A673 (cell line): ENCODE results near the gene ELF3. TPM values are rescaled to one million over a fixed set of nuclear protein-coding genes. Genes with fewer than 3 reads are reported as not detected.

Source experiments
- BruUV-seq: library from RNA; stranded (reverse); fragments of 400-500 nt; replicated peaks from 2 replicates; lab custom pipeline; 2021; lab: Mats Ljungman, UMichigan
- CTCF ChIA-PET: fragments of 300-600 bp; sonication (Branson Sonifier 250); formaldehyde crosslinking; loops from one replicate; lab custom pipeline; 2022; ENCODE audit warnings: antibody characterized with exemption; lab: Charles Lee
- POLR2A ChIA-PET: fragments of 300-600 bp; sonication (Branson Sonifier 250); formaldehyde crosslinking; loops from one replicate; lab custom pipeline; 2022; ENCODE audit warnings: antibody characterized with exemption; ENCODE audit not compliant: low non-redundant PET; lab: Charles Lee
- DNase-seq: peaks from one replicate; pipeline ENCODE4 v3.0.0-alpha.2; 2015; ENCODE audit warnings: low spot score
- H3K27ac ChIP-seq: fragments of 200-600 bp; sonication (generic); 2 replicates; pipeline ENCODE4 v1.5.1; 2016; ENCODE audit warnings: mixed run types, low read depth, mild to moderate bottlenecking, mixed read lengths, antibody characterized with exemption, low read length; ENCODE audit not compliant: poor library complexity, severe bottlenecking
- H3K27me3 ChIP-seq: fragments of 200-600 bp; sonication (generic); replicated peaks from 2 replicates; pipeline ENCODE4 v1.6.1; 2017; ENCODE audit warnings: mixed run types, low read depth, mild to moderate bottlenecking, mixed read lengths, antibody characterized with exemption, low read length; ENCODE audit not compliant: insufficient read depth, poor library complexity
- H3K36me3 ChIP-seq: fragments of 200-600 bp; sonication (generic); 2 replicates; pipeline ENCODE4 v1.6.1; 2016; ENCODE audit warnings: mixed run types, mild to moderate bottlenecking, mixed read lengths, antibody characterized with exemption, low read length; ENCODE audit not compliant: insufficient read depth, poor library complexity, severe bottlenecking
- H3K4me1 ChIP-seq: fragments of 200-600 bp; sonication (generic); 2 replicates; pipeline ENCODE4 v1.6.1; 2017; ENCODE audit warnings: mixed run types, mild to moderate bottlenecking, mixed read lengths, antibody characterized with exemption, low read length; ENCODE audit not compliant: insufficient read depth, poor library complexity, severe bottlenecking
- H3K4me3 ChIP-seq: fragments of 200-600 bp; sonication (generic); 2 replicates; pipeline ENCODE4 v1.5.1; 2016; ENCODE audit warnings: low read depth, mixed run types, mild to moderate bottlenecking, mixed read lengths, low read length; ENCODE audit not compliant: poor library complexity, severe bottlenecking
- H3K9me3 ChIP-seq: fragments of 200-600 bp; sonication (generic); 2 replicates; pipeline ENCODE4 v1.6.1; 2016; ENCODE audit warnings: mixed run types, low read depth, mild to moderate bottlenecking, mixed read lengths, antibody characterized with exemption, low read length; ENCODE audit not compliant: poor library complexity, severe bottlenecking
- EZH2 ChIP-seq: fragments of 200-600 bp; sonication (generic); IDR thresholded peaks from 2 replicates; pipeline ENCODE4 v1.6.1; 2017; ENCODE audit warnings: borderline replicate concordance, low read depth, mild to moderate bottlenecking, mixed read lengths, antibody characterized with exemption, low read length; ENCODE audit not compliant: poor library complexity, severe bottlenecking
- intact Hi-C: fragments of 100-400 bp; cut with micrococcal nuclease; formaldehyde crosslinking; loops from one replicate; pipeline ENCODE4 v1.10.0; 2022; ENCODE audit not compliant: unreplicated experiment
- total RNA-seq: library from RNA; stranded (reverse); gene quantifications from 2 replicates; pipeline ENCODE4 v1.2.3, GENCODE V29; 2021
- TF ChIP-seq, protein P1 (sequence below): fragments of 300-800, 200-600 bp; sonication (generic); conservative IDR thresholded peaks from 2 replicates; pipeline ENCODE4 v1.5.1; 2017; ENCODE audit warnings: low read depth, mild to moderate bottlenecking, antibody characterized with exemption, low read length, moderate library complexity, mixed read lengths

ELF3 gene
- total RNA-seq, 1 experiment from 2014 or later: 0.56 TPM

DNA sequence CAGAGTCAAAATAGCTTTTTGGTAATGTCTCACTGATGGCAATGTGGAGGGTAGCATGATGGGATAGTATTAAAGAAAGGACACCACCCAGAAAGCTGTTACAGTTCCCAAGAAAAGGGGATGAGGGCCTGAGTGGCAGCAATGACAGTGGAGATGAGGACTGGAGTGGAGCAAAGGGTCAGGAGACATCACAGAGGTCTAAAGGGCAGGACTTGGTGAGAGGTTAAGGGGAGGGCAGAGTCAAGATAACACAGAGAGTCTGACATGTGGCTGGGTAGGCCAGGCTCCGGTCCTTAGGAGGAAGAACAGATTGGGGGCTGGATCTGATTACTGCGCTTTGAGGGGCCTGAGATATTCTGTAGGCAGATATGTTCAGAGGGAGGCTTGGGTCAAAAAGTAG is 19.3 kb downstream of the ELF3 start:
- Histone ChIP-seq H3K4me1 (peaks cover 4% of the 10 kb centered on the region), H3K9me3 (no peaks in the 10 kb centered on the region), H3K4me3 (no peak overlapping the region), H3K36me3 (no peaks in the 10 kb centered on the region), H3K27me3 (no peaks in the 10 kb centered on the region), H3K27ac (no peak overlapping the region)
- intact Hi-C loops: no loop called here
- CTCF ChIA-PET: no interaction called here
- TF ChIP-seq, protein P1, sequence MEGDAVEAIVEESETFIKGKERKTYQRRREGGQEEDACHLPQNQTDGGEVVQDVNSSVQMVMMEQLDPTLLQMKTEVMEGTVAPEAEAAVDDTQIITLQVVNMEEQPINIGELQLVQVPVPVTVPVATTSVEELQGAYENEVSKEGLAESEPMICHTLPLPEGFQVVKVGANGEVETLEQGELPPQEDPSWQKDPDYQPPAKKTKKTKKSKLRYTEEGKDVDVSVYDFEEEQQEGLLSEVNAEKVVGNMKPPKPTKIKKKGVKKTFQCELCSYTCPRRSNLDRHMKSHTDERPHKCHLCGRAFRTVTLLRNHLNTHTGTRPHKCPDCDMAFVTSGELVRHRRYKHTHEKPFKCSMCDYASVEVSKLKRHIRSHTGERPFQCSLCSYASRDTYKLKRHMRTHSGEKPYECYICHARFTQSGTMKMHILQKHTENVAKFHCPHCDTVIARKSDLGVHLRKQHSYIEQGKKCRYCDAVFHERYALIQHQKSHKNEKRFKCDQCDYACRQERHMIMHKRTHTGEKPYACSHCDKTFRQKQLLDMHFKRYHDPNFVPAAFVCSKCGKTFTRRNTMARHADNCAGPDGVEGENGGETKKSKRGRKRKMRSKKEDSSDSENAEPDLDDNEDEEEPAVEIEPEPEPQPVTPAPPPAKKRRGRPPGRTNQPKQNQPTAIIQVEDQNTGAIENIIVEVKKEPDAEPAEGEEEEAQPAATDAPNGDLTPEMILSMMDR: no peak
- no peak for TF ChIP-seq EZH2
- DNase-seq: no peak
- POLR2A ChIA-PET: no interaction called here
- no TSS peak for BruUV-seq

- DNase-seq: no peak
- CTCF ChIA-PET: no interaction called here
- H3K27me3 ChIP-seq: no peaks in the 10 kb centered on the region
- H3K27ac ChIP-seq: no peak overlapping the region
- H3K4me1 ChIP-seq: peaks cover 10% of the 10 kb centered on the region
- no TSS peak for BruUV-seq
- H3K9me3 ChIP-seq: no peaks in the 10 kb centered on the region
- POLR2A ChIA-PET: no interaction called here
- TF ChIP-seq, protein P1: no peak
- no peak for TF ChIP-seq EZH2
- intact Hi-C loops: no loop called here
- no peaks in the 10 kb centered on the region for H3K36me3 ChIP-seq
- H3K4me3 ChIP-seq: no peak overlapping the region
Measured at GRCh38 chr1:202031796-202032195, 21.4 kb downstream of the ELF3 start.

DNA sequence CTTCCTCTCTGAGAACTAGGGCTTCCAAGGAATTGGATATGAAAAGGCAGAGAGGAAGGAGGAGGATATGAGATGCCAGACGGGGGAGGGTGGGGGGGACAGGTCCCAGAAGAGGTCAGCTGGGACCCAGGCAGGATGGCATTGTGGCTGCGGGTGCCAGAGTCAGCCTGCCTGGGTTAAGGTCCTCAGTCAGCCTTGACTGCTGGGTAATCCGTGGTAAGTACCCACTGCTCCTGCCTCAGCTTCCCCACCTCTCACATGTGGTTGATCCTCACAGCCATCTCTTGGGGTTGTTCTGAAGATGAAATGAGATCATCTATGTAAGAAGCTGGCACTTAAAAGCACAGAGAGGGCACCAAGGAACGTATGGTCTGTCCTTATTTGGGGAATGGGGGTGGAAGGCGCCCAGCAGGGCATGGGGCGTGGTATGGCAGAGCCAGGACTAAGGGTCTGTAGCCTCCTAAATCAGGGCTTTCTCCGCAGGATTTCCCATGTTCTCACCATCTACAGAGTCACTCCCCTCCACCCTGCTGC is 23.8 kb downstream of the ELF3 start:
- Histone ChIP-seq H3K36me3 (no peaks in the 10 kb centered on the region), H3K4me3 (no peak overlapping the region), H3K4me1 (peaks cover 10% of the 10 kb centered on the region), H3K9me3 (no peaks in the 10 kb centered on the region), H3K27ac (no peak overlapping the region), H3K27me3 (no peaks in the 10 kb centered on the region)
- no peak for DNase-seq
- intact Hi-C loops: no loop called here
- BruUV-seq: no TSS peak
- ChIA-PET POLR2A (no interaction called here), CTCF (no interaction called here)
- no peak for TF ChIP-seq EZH2
